Ovary (tissue), 9 donors: Measurements from ENCODE around the gene GALNT13. TPM values are rescaled to one million over a fixed set of nuclear protein-coding genes. Genes with fewer than 3 reads are reported as not detected.

Source experiments
- DNase-seq, 5 donors: peaks; one replicate each; pipeline ENCODE4 v3.0.0-alpha.2; 2019 to 2020
- H3K27ac ChIP-seq, 2 donors: fragments of 200-600 bp; one replicate each; pipeline versions ENCODE4 v1.5.1 to v1.8.0; 2019 to 2022
- H3K27me3 ChIP-seq: fragments of 200-600 bp; one replicate; pipeline ENCODE4 v1.8.0; 2022
- H3K36me3 ChIP-seq: fragments of 200-600 bp; sonication (generic); one replicate; pipeline ENCODE4 v1.5.1; 2019
- H3K4me1 ChIP-seq: one replicate; pipeline ENCODE4 v1.8.1; 2013; ENCODE audit warnings: mild to moderate bottlenecking, moderate library complexity; ENCODE audit not compliant: insufficient read depth
- H3K4me3 ChIP-seq: fragments of 200-600 bp; sonication (generic); one replicate; pipeline ENCODE4 v1.5.1; 2017
- H3K9me3 ChIP-seq, 2 donors: fragments of 200-600 bp in 1 of 2; sonication (generic) in 1 of 2; one replicate each; pipeline versions ENCODE4 v1.5.1 to v1.8.1; 2013 to 2019; ENCODE audit warnings: mild to moderate bottlenecking in 1 of 2, moderate library complexity in 1 of 2
- EP300 ChIP-seq: sonication (generic); formaldehyde crosslinking; IDR thresholded peaks from one replicate; pipeline ENCODE4 v1.6.1; 2017; ENCODE audit warnings: antibody characterized with exemption
- POLR2A ChIP-seq: fragments of 450-650 bp; IDR thresholded peaks from one replicate; pipeline ENCODE4 v1.6.1; 2017; ENCODE audit warnings: antibody characterized with exemption, mild to moderate bottlenecking, moderate library complexity
- WGBS, 3 donors: extraction: QIAGEN DNeasy Blood & Tissue Kit in 1 of 3; methylation state at CpG; one replicate each; pipeline versions ENCODE4 v1.1.5 to v1.1.7; 2013 to 2017; 5-methylcytosine and 5-hydroxymethylcytosine counted together
- intact Hi-C, 4 donors: fragments of 100-400 bp; cut with DNase I; formaldehyde crosslinking; loops; one replicate each; pipeline versions ENCODE4 v1.11.0 to v1.15.1; 2022 to 2023
- polyA plus RNA-seq, 2 donors: library from polyadenylated mRNA; stranded (reverse); fragments of 200-250 nt in 1 of 2; fragments of 350-450 nt in 1 of 2; fragmentation: Illumina TruSeq in 1 of 2; extraction: RNeasy Lipid Tissue Mini Kit (QIAGEN cat#74804) in 1 of 2; gene quantifications; one replicate each; pipeline ENCODE4 v1.2.3, GENCODE V29; 2013 to 2014
- total RNA-seq, 7 donors: library from RNA; depleted of rRNA in 2 of 7; stranded (reverse); fragments of >200 nt in 2 of 7; fragmentation: NEBNext Ultra II Directional in 3 of 7; extraction: Animal tissue kit (Norgen Biotek cat#: 25700) in 3 of 7; gene quantifications; one replicate each; pipeline versions ENCODE4 v1.1.0 to v1.2.4, GENCODE V29; 2016 to 2023
- TF ChIP-seq, protein P1 (sequence below), 3 donors: fragments of 450-650 bp in 2 of 3; fragments of 200-600 bp in 1 of 3; IDR thresholded peaks; one replicate each; pipeline versions ENCODE4 v1.5.1 to v1.8.0; 2016 to 2022; ENCODE audit warnings: antibody characterized with exemption in 3 of 3, mild to moderate bottlenecking in 1 of 3
- donor health status: DM: no; HTN: no; CAD: no; lungs with moderate emphysema.
- donor health status: DM: no; HTN: no; CAD: no.
- donor health status: Bipolar disorder and iron deficiency.
- donor health status: DM: yes; HTN: yes; CAD: no.
- donor health status: DM: no; HTN: no; CAD: no.
- donor health status: DM: yes; HTN: yes; CAD: no.

GALNT13 gene
- total and polyA plus RNA-seq, 9 donors, result 0.22 to 4.7 (median 1.1) TPM; not detected in 1

- TF ChIP-seq, protein P1, sequence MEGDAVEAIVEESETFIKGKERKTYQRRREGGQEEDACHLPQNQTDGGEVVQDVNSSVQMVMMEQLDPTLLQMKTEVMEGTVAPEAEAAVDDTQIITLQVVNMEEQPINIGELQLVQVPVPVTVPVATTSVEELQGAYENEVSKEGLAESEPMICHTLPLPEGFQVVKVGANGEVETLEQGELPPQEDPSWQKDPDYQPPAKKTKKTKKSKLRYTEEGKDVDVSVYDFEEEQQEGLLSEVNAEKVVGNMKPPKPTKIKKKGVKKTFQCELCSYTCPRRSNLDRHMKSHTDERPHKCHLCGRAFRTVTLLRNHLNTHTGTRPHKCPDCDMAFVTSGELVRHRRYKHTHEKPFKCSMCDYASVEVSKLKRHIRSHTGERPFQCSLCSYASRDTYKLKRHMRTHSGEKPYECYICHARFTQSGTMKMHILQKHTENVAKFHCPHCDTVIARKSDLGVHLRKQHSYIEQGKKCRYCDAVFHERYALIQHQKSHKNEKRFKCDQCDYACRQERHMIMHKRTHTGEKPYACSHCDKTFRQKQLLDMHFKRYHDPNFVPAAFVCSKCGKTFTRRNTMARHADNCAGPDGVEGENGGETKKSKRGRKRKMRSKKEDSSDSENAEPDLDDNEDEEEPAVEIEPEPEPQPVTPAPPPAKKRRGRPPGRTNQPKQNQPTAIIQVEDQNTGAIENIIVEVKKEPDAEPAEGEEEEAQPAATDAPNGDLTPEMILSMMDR (IDR thresholded peaks at IDR 0.05), result no peak
- no peak for TF ChIP-seq POLR2A
- no peak for TF ChIP-seq EP300
- no peak overlapping the region for H3K27ac ChIP-seq
- intact Hi-C loops, result no loop called here
- no peaks in the 10 kb centered on the region for H3K27me3 ChIP-seq
- H3K4me1 ChIP-seq, result no peaks in the 10 kb centered on the region
- no peaks in the 10 kb centered on the region for H3K9me3 ChIP-seq
- H3K4me3 ChIP-seq, result no peak overlapping the region
- no peak for DNase-seq
- no peaks in the 10 kb centered on the region for H3K36me3 ChIP-seq
These were observed 45.8 kb downstream of the GALNT13 start for GRCh38 chr2:153917570-153917969.

DNA sequence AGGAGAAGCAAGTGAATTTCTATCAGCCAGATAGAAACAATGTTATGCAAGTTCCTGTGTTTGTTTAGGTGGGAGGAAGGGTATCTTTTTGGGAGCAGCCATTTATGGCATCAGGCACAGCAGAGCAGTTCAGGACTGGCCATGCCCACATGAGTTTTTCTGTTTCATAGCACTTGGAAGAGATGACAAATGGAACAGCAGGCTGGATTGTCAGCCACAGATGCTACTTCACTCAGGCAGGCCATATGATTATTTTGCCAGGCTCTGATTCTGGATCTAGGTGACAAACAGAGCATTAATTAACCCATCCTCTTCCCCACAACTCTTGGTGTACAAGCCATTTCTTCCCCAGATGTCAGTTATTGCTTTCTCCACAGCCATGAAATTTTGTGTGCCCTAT lies 63.8 kb downstream of the GALNT13 start:
- H3K27me3 ChIP-seq, result no peaks in the 10 kb centered on the region
- no peak for TF ChIP-seq EP300
- TF ChIP-seq POLR2A, result no peak
- TF ChIP-seq, protein P1 (IDR thresholded peaks at IDR 0.05), result no peak
- no peak overlapping the region for H3K27ac ChIP-seq
- H3K36me3 ChIP-seq, result no peaks in the 10 kb centered on the region
- intact Hi-C loops, result no loop called here
- no peak for DNase-seq
- no peaks in the 10 kb centered on the region for H3K9me3 ChIP-seq
- no peak overlapping the region for H3K4me3 ChIP-seq
- H3K4me1 ChIP-seq, result no peaks in the 10 kb centered on the region

GRCh38 chr2:153939124-153939796 lies 67.5 kb downstream of the GALNT13 start:
- 71 to 86% (median 74%) methylated on average over 3 of the region's 3 CpGs for WGBS, 3 donors
- no peak for DNase-seq

GRCh38 chr2:153940511-153940910 lies 68.8 kb downstream of the GALNT13 start:
- no peak for DNase-seq
- WGBS, 3 donors, result 3 to 6% (median 6%) methylated on average over 3 of the region's 3 CpGs
- no peak for TF ChIP-seq EP300
- TF ChIP-seq POLR2A, result no peak
- TF ChIP-seq, protein P1 (IDR thresholded peaks at IDR 0.05), result no peak
- intact Hi-C loops, result no loop called here
- H3K27me3 ChIP-seq, result no peaks in the 10 kb centered on the region
- no peak overlapping the region for H3K4me3 ChIP-seq
- no peaks in the 10 kb centered on the region for H3K36me3 ChIP-seq
- no peak overlapping the region for H3K27ac ChIP-seq
- H3K9me3 ChIP-seq, result no peaks in the 10 kb centered on the region
- H3K4me1 ChIP-seq, result no peaks in the 10 kb centered on the region

More at GRCh38 chr2:153939124-153939796, 67.5 kb downstream of the GALNT13 start:
- Histone ChIP-seq H3K27me3 (no peaks in the 10 kb centered on the region), H3K4me3 (no peak overlapping the region), H3K27ac (no peak overlapping the region), H3K36me3 (no peaks in the 10 kb centered on the region), H3K9me3 (no peaks in the 10 kb centered on the region), H3K4me1 (no peaks in the 10 kb centered on the region)
- no peak for TF ChIP-seq POLR2A
- TF ChIP-seq EP300, result no peak
- TF ChIP-seq, protein P1 (IDR thresholded peaks at IDR 0.05), result no peak
- intact Hi-C loops, result no loop called here
